ENCODE measurements around the gene EML4. TPM values are rescaled to one million over a fixed set of nuclear protein-coding genes. Genes with fewer than 3 reads are reported as not detected.

The EML4 gene
- total and polyA plus RNA-seq, 2 of the 13 experiments (the other 11 are each of a cell fraction or from before 2014, with no cell fraction given), result 243 to 476 TPM

- no peak; the same call in 1 of the 2 replicates for TF ChIP-seq TBP (CRISPR knock-in tag; IDR thresholded peaks at IDR 0.05)
- no peak; the same call in 1 of the 2 replicates for TF ChIP-seq ZNF788 (CRISPR knock-in tag; IDR thresholded peaks at IDR 0.05; ENCODE audit: borderline replicate concordance)
- TF ChIP-seq ARID2 (CRISPR knock-in tag; IDR thresholded peaks at IDR 0.05; ENCODE audit: borderline replicate concordance), result 0 out of 2 replicates have a peak, but pooled peaks have one; percentile 79
- peak; percentile 68 for TF ChIP-seq POGK (CRISPR knock-in tag; conservative IDR thresholded peaks at IDR 0.05)
- TF ChIP-seq BCL3 (CRISPR knock-in tag; IDR thresholded peaks at IDR 0.05), result peak; percentile 81; the same call in 1 of the 2 replicates
- no peak for TF ChIP-seq ATAD3A (CRISPR knock-in tag; IDR thresholded peaks at IDR 0.05)
- no peak for TF ChIP-seq ARHGAP35 (CRISPR knock-in tag; IDR thresholded peaks at IDR 0.05; ENCODE audit: borderline replicate concordance)
- TF ChIP-seq CREM (IDR thresholded peaks at IDR 0.05), result peak; percentile 88
- no peak for TF ChIP-seq CREM (CRISPR knock-in tag; IDR thresholded peaks at IDR 0.05)
- TF ChIP-seq ATF7 (IDR thresholded peaks at IDR 0.05), result no peak
- 0 out of 2 replicates have a peak, but pooled peaks have one; percentile 51 for TF ChIP-seq ATF7 (CRISPR knock-in tag; IDR thresholded peaks at IDR 0.05)
- TF ChIP-seq ETS1 (CRISPR knock-in tag; IDR thresholded peaks at IDR 0.05), result 0 out of 2 replicates have a peak, but pooled peaks have one; percentile 62
- TF ChIP-seq NR2F1 (CRISPR knock-in tag; IDR thresholded peaks at IDR 0.05), result no peak
- 0 out of 2 replicates have a peak, but pooled peaks have one; percentile 47 for TF ChIP-seq KDM3A (CRISPR knock-in tag; IDR thresholded peaks at IDR 0.05; ENCODE audit: low read depth)
- no peak for TF ChIP-seq ZNF510 (CRISPR knock-in tag; IDR thresholded peaks at IDR 0.05; ENCODE audit: low read depth)
- no peak for TF ChIP-seq RORA (CRISPR knock-in tag; IDR thresholded peaks at IDR 0.05)
- no peak for TF ChIP-seq AFF4 (CRISPR knock-in tag; IDR thresholded peaks at IDR 0.05)
Measured at GRCh38 chr2:42360890-42361727, 192.0 kb downstream of the EML4 start, which contains the start of gene COX7A2L (continued).

All from HepG2 (cell line).